Hepatocyte (in vitro differentiated cells): ENCODE measurements around the gene AGBL3. TPM values are rescaled to one million over a fixed set of nuclear protein-coding genes. Genes with fewer than 3 reads are reported as not detected.

Experiments used
- DNase-seq: peaks from one replicate; pipeline ENCODE4 v3.0.0-alpha.2; 2016; ENCODE audit warnings: low spot score
- H2AFZ ChIP-seq: fragments of 200-600 bp; sonication (generic); 2 replicates; pipeline ENCODE4 v1.6.0; 2016; ENCODE audit warnings: antibody characterized with exemption, mild to moderate bottlenecking
- H3K27ac ChIP-seq: fragments of 200-600 bp; sonication (generic); 2 replicates; pipeline ENCODE4 v1.5.1; 2016; ENCODE audit warnings: mild to moderate bottlenecking
- H3K27me3 ChIP-seq: fragments of 200-600 bp; sonication (generic); 2 replicates; pipeline ENCODE4 v1.6.1; 2016
- H3K36me3 ChIP-seq: fragments of 200-600 bp; sonication (generic); replicated peaks from 2 replicates; pipeline ENCODE4 v1.5.1; 2016; ENCODE audit warnings: low read depth; ENCODE audit not compliant: insufficient read depth
- H3K4me1 ChIP-seq: fragments of 200-600 bp; sonication (generic); 2 replicates; pipeline ENCODE4 v1.5.1; 2016; ENCODE audit warnings: mild to moderate bottlenecking, moderate library complexity; ENCODE audit not compliant: insufficient read depth
- H3K4me2 ChIP-seq: fragments of 200-600 bp; sonication (generic); 2 replicates; pipeline ENCODE4 v1.6.0; 2016
- H3K4me3 ChIP-seq: fragments of 200-600 bp; sonication (generic); 2 replicates; pipeline ENCODE4 v1.5.1; 2016; ENCODE audit warnings: mild to moderate bottlenecking
- H3K79me2 ChIP-seq: fragments of 200-600 bp; sonication (generic); 2 replicates; pipeline ENCODE4 v1.6.0; 2017; ENCODE audit warnings: mild to moderate bottlenecking
- H3K9me2 ChIP-seq: fragments of 200-600 bp; sonication (generic); replicated peaks from 2 replicates; pipeline ENCODE4 v1.6.0; 2017; ENCODE audit warnings: mild to moderate bottlenecking; ENCODE audit not compliant: insufficient read depth
- H3K9me3 ChIP-seq: fragments of 200-600 bp; sonication (generic); 2 replicates; pipeline ENCODE4 v1.5.1; 2016; ENCODE audit warnings: low read depth, mild to moderate bottlenecking
- H4K20me1 ChIP-seq: fragments of 200-600 bp; sonication (generic); 2 replicates; pipeline ENCODE4 v1.6.0; 2016; ENCODE audit warnings: mild to moderate bottlenecking; ENCODE audit not compliant: insufficient read depth, poor library complexity, severe bottlenecking
- CTCF ChIP-seq: fragments of 200-600 bp; sonication (generic); IDR thresholded peaks from 2 replicates; pipeline ENCODE4 v1.5.1; 2016; ENCODE audit warnings: antibody characterized with exemption, mild to moderate bottlenecking; ENCODE audit not compliant: poor library complexity
- EZH2 ChIP-seq: fragments of 200-600 bp; sonication (generic); IDR thresholded peaks from 2 replicates; pipeline ENCODE4 v1.6.1; 2016; ENCODE audit warnings: antibody characterized with exemption, mild to moderate bottlenecking, borderline replicate concordance
- EZH2phosphoT487 ChIP-seq: fragments of 200-600 bp; sonication (generic); IDR thresholded peaks from one replicate; pipeline ENCODE4 v1.6.1; 2018; ENCODE audit warnings: antibody characterized with exemption, mild to moderate bottlenecking, low read depth, moderate library complexity; ENCODE audit not compliant: unreplicated experiment, severe bottlenecking
- WGBS: methylation state at CpG from one replicate; pipeline ENCODE4 v1.1.6; 2016; ENCODE audit warnings: low lambda C conversion rate; ENCODE audit errors: missing lambda C conversion rate; 5-methylcytosine and 5-hydroxymethylcytosine counted together
- polyA plus RNA-seq: library from polyadenylated mRNA; unstranded; fragments of >200 nt; fragmentation: Nextera tagmentation; extraction: Ambion mirVana; gene quantifications from 2 replicates; pipeline ENCODE4 v1.2.1, GENCODE V29; 2016
- total RNA-seq: library from RNA; depleted of rRNA; stranded (reverse); fragments of >200 nt; gene quantifications from 2 replicates; pipeline ENCODE4 v1.2.3, GENCODE V29; 2014

Gene AGBL3
- total and polyA plus RNA-seq, 2 experiments from 2014 or later: 2.3 to 6.4 TPM

GRCh38 chr7:135158141-135158655 is 171.9 kb downstream of the AGBL3 start:
- Histone ChIP-seq H3K36me3 (no peaks in the 10 kb centered on the region), H3K4me2 (no peak overlapping the region), H3K4me1 (peaks cover 10% of the 10 kb centered on the region), H3K4me3 (no peak overlapping the region), H2AFZ (no peak overlapping the region), H3K9me3 (peaks cover 9% of the 10 kb centered on the region), H4K20me1 (no peaks in the 10 kb centered on the region), H3K9me2 (no peaks in the 10 kb centered on the region), H3K27ac (no peak overlapping the region), H3K79me2 (peaks cover 10% of the 10 kb centered on the region), H3K27me3 (no peaks in the 10 kb centered on the region)
- TF ChIP-seq EZH2phosphoT487 (no peak), CTCF (no peak), EZH2 (no peak)
- DNase-seq: no peak
- 88% methylated on average over 1 of the region's 1 CpG for WGBS

GRCh38 chr7:135158874-135159273 is 172.6 kb downstream of the AGBL3 start:
- whole genome bisulfite sequencing: 90% methylated on average over 6 of the region's 6 CpGs
- no peaks in the 10 kb centered on the region for H4K20me1 ChIP-seq
- no peak overlapping the region for H3K4me2 ChIP-seq
- no peaks in the 10 kb centered on the region for H3K36me3 ChIP-seq
- no peak overlapping the region for H3K4me3 ChIP-seq
- no peak overlapping the region for H3K27ac ChIP-seq
- no peaks in the 10 kb centered on the region for H3K9me2 ChIP-seq
- peaks cover 10% of the 10 kb centered on the region for H3K79me2 ChIP-seq
- no peak for DNase-seq
- H3K9me3 ChIP-seq: peaks cover 9% of the 10 kb centered on the region
- TF ChIP-seq EZH2 (no peak), CTCF (no peak), EZH2phosphoT487 (no peak)
- peaks cover 10% of the 10 kb centered on the region for H3K4me1 ChIP-seq
- no peaks in the 10 kb centered on the region for H3K27me3 ChIP-seq
- no peak overlapping the region for H2AFZ ChIP-seq

- WGBS: 94% methylated on average over 2 of the region's 2 CpGs
Measured at GRCh38 chr7:135159359-135160085, 173.2 kb downstream of the AGBL3 start.

GRCh38 chr7:135160098-135160857 is 174.0 kb downstream of the AGBL3 start:
- peaks cover 7% of the 10 kb centered on the region for H3K79me2 ChIP-seq
- no peak for DNase-seq
- 58% methylated on average over 5 of the region's 5 CpGs for WGBS

More at GRCh38 chr7:135159359-135160085, 173.2 kb downstream of the AGBL3 start:
- TF ChIP-seq EZH2 (no peak), EZH2phosphoT487 (no peak)
- no peak for DNase-seq
- H3K79me2 ChIP-seq: peaks cover 10% of the 10 kb centered on the region
- no peaks in the 10 kb centered on the region for H3K27me3 ChIP-seq
- H4K20me1 ChIP-seq: no peaks in the 10 kb centered on the region
- H3K9me3 ChIP-seq: peaks cover 9% of the 10 kb centered on the region
- peaks cover 10% of the 10 kb centered on the region for H3K4me1 ChIP-seq
- no peak overlapping the region for H3K4me3 ChIP-seq
- no peak overlapping the region for H2AFZ ChIP-seq
- peak overlapping the region; percentile 66 for H3K27ac ChIP-seq
- peak overlapping the region; percentile 0 for H3K4me2 ChIP-seq
- no peaks in the 10 kb centered on the region for H3K36me3 ChIP-seq
- no peaks in the 10 kb centered on the region for H3K9me2 ChIP-seq

More at GRCh38 chr7:135160098-135160857, 174.0 kb downstream of the AGBL3 start:
- H3K4me2 ChIP-seq: peak overlapping the region; percentile 0
- H3K4me3 ChIP-seq: no peak overlapping the region
- no peaks in the 10 kb centered on the region for H3K36me3 ChIP-seq
- no peaks in the 10 kb centered on the region for H3K9me2 ChIP-seq
- peaks cover 6% of the 10 kb centered on the region for H3K9me3 ChIP-seq
- TF ChIP-seq EZH2phosphoT487: no peak
- peaks cover 10% of the 10 kb centered on the region for H3K4me1 ChIP-seq
- no peaks in the 10 kb centered on the region for H3K27me3 ChIP-seq
- H2AFZ ChIP-seq: no peak overlapping the region
- H4K20me1 ChIP-seq: no peaks in the 10 kb centered on the region
- peak overlapping the region; percentile 66 for H3K27ac ChIP-seq
